Muscle of back (tissue), 11 donors: Measurements from ENCODE around the gene SFXN5. TPM values are rescaled to one million over a fixed set of nuclear protein-coding genes. Genes with fewer than 3 reads are reported as not detected.

ENCODE experiments used
- DNase-seq, 3 donors: peaks; one replicate each; pipeline versions ENCODE4 v3.0.0 to v3.0.0-alpha.2; 2013
- polyA plus RNA-seq, 10 donors: library from polyadenylated mRNA; unstranded; fragments of 120-200 nt; gene quantifications; one replicate each; pipeline ENCODE4 v1.2.1, GENCODE V29; 2013; ENCODE audit not compliant: insufficient read length in 10 of 10

The SFXN5 gene
- polyA plus RNA-seq, 10 donors = 4.8 to 7.8 (median 6.3) TPM

DNA sequence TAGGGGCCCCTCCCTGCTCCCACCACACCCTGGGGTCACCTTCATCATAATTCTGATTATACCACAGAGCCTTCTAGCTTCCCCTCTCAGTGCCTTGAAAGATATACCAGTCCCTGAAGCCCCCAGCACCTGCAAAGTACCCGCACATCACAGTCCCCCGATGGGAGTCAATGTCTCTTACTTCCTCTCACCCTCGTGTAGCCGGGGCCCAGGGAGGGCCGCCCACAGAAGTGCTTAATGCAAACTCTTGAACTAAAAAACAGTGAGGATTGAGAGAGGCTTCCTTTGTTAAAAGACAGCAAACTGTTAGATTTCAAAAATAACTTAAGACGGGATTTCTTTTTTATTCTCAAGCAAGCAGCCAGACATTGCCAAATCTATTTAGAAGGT is 76.5 kb downstream of the SFXN5 start:
- no peak for DNase-seq

DNA sequence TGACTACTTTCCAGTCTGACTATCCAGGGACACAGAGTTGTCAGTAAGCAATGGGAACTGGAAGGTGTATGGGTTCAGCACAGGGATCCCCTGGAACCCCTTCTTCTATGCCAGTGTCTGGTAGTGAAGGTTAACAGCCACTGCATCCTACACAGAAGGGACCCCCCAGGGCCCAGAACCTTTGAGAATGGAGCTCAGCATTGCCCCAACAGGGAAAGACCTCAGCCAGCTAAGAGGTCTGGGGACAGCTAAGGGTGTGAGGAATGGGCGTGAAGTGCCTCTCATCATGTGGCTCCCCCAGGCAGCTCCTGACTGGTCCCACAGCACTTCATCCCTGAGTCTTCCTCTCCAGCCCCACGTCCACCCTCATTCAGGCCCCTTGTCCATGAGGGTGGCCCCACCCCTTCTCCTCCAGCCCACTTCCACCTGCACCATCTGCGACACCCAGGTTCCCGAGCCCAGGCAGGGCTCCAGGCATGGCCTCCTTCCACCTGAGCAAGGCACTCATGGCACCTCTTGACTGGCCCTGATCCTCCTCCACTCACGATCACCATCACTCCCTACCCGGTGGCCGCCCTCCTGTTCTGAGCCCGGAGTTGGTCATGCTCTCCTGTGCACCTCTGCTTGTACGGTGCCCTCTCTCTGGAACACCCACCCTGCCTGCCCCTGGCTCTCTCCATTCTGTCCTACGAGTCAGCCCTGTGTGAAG is 77.1 kb downstream of the SFXN5 start:
- no peak for DNase-seq

DNA sequence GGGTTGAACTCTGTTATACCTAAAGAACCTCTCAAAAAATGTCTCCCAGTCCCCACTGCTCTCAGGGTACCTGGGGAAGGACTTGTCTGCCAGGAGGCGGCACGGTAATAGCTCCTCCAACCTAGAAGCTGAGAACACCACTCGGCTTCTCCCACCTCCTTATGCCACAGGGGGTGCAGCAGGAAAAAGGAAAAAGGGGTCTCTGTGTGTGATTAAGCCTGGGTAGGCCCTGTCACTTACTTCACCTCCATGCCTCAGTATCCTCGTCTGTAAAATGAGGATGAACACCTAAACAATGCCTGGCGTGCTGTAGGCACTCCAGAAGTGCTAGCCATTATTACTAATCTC is 77.6 kb downstream of the SFXN5 start:
- DNase-seq = no peak

DNA sequence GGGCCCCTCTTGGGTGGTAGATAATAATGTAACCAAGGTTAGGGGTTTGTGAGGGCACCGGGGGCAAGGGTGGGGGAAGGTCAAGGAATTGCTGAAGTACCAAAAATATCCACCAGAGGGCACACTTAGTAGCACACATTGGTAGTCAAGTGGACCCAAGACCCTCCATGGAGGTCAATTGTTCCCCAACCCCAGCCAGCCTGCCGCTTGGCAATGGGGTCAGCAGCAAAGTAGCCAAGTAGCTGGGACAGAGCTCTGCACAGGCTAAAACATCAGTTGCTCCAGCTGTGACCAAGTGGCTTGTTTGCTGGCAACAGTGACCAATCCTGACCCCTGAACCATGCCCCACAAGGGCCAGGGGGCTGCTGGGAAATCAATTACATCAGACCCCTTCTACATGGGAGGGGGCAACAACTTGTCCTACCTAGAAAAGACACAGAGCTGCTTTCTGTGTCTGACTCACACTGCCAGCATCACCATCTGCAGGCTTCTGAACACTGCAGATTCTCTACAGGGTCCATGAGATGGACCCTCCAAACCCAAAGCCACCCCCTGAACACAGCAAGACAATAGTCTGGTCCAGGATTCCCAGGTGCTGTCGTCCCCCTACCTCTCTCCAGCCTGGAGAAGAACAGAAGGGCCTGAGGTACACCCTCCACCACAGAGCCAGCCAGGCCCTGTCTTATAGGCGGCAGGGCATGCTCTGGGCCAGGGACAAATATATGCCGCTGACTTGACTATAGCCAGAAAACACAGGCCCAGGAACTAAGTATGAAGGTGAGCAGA is 78.2 kb downstream of the SFXN5 start:
- peak in 1 of 3 donors; percentile 43 for DNase-seq

DNA sequence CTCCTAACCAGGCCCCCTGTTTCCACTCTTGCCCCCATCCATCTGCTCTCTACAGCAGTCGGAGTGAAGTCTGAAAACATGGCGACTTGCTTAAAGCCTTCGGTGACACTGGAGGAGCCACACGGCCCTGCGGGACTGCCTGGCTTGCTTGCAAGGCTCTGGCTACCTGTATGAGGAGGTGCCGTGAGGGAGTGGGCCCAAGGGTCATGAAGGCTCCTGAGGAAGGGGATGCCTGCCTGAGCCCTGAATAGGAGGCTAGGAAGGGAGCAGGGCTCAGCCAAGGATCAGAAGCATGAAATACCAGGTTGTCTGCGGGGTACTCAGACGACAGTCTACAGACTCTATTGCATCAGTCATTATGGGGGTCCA is 78.8 kb downstream of the SFXN5 start:
- no peak for DNase-seq

DNA sequence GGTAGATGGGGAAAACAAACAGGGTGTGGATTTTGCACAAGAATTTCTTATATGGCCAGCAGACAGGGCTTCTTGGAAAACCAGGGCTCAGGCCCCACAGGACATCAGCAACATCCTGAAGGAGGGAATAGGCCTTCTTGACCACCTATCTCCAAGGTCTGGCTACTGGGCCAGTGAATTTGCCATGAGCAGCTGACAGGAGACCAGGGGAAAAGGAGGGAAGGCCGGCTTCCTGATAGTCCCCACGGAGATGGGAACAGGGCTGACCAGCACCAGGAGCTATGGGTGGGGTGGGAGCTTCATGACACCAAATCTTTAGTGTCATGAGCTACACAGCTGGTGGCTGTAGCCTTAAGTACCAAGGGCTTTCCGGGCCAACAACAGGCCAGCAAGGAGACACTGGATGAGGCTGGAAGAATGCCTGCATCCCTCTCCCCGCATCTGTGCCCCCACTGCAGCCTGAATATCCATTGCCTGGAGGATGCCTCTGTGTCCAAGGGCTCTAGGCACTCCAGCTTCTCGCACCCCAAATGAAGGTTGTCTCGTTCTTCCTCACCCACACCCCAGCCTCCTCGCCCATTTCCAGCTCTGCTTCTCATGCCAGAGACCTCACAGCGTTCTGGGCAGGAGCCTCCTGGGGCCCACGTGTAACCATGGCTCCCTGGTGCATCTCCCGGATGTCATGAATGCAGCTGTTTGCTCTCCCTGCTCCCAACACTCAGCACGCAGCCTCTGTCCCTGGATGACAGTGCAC is 79.4 kb downstream of the SFXN5 start:
- no peak for DNase-seq

DNA sequence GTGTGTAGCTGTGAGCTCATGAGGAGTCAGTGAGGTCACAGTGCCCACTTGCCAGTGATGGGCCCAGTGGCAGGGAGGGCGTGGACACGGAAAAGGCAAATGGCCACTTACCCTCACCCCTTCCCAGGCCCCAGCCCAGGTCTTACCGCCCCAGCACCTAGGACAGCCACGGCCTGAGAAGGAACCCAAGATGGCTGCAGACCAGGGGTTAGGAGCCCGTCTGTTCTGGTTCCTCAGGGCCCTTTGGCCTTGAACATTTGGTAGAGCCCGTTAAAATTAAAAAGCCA is 80.1 kb downstream of the SFXN5 start:
- no peak for DNase-seq

DNA sequence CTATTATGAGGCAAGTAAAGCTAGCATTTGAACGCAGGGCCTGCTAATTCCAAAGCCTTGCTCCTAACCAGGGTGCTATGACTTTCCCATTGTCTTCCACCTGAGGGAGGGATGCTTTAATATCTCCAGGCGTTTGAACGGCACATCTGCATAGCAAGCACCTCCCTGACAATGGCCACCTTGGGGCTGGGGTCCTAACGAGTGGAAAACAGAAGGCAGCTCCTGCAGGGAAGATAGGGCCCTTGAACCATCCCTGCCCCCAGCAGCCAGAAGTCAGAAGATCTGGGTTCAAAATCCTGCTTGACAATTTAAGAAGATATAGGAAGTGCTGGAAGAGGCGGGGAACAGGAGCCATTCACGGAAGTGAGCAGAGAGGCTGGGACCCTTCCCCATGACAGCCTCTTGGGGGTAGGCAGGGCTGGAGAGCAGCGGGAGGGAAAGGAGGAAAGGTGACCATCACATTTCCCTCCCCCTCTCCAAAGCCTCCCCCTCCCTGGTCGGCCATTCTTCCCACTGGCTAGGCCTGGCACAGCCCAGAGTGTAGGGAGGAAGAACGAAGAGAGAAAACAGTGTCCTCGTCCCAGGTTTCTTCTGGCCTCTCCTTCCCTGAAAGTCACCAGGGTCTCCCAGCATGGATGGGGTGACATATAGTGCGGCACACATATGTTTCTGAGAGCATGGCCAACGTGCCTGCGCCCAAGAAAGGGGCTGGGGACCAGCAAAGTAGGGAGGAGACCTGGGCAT is 80.6 kb downstream of the SFXN5 start:
- no peak for DNase-seq

DNA sequence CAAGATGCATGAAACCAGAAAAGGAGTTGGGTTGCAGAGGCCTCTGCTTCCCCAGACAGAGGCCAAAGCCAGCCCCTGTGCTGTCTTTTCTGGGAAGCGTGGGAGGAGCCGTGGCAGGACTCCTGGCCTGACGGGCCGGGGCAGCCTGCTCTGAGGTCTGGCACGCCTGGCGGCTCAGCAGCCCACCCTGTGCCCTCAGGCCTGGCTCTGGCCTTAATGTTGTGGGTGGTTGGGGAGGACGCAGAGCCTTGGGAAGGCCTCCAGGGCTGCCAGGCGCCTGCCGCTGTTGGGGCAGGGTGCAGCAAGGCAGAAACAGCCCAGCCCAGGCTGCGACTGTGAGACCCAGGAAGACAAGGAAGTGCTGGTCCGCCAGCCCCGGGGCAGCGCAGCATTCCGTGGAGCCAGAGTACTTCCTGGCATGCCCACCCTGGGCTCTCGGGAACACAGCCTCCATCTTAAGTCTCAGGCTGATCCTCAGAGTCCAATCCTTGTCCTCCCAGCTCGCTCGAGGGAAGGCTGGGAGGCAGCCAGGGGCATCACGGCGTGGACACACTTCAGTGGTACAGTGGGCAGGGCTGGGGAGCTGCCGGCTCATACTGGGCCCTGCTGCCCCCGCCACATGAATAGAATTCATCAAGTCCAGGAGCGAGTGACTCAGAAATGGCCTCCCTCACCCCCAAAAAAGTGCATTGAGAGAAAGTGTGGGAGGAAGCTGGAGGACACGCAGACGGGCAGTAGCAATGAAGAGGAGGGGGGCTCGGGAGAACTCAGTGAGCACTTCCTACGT is 81.5 kb downstream of the SFXN5 start:
- DNase-seq = peak in 2 of 3 donors; percentile 55 to 80

DNA sequence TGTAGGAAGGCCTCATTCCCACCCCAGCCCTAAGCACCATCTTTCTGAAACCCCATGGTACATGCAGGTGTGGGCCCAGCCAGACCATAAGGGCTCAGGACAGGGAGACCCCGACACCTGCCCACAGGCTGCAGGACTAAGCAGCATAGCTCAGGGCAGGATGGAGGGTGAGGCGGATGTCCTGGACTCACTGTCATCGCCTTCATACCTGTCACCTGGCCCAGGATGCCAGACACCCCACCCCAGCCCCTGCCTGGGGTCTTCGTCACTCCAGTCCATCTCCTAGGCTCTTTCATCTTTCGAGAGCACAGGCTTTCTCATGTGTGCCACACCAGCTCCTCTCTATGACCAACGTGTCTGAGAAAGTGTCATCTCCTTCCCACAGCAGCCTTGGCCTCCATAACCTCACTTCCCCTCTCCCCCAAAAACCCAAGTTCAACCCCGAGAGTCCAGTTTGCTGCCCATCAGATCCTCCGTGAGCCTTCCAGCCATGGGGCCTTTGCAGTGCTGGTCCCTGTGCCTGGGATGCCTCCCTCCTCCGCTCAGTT is 82.7 kb downstream of the SFXN5 start:
- no peak for DNase-seq

DNA sequence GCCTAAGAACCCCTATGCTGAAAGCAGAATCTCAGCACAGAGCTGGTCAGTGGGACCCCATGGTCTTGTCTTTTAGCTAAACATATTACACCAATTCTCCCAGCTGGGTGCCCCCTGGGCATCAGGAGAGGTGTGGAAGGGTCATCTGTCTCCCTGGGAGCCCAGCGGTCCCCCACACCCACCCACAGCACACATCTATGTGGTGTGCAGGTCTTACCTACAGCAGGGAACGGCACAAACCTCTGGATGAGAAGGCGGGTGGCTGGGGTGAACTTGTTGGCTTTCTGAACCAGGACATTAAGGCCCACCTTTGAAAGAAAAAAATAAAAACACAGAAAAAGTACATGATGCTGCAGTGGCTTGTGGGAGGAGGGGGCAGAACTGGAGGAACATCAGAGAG is 83.5 kb downstream of the SFXN5 start:
- no peak for DNase-seq

DNA sequence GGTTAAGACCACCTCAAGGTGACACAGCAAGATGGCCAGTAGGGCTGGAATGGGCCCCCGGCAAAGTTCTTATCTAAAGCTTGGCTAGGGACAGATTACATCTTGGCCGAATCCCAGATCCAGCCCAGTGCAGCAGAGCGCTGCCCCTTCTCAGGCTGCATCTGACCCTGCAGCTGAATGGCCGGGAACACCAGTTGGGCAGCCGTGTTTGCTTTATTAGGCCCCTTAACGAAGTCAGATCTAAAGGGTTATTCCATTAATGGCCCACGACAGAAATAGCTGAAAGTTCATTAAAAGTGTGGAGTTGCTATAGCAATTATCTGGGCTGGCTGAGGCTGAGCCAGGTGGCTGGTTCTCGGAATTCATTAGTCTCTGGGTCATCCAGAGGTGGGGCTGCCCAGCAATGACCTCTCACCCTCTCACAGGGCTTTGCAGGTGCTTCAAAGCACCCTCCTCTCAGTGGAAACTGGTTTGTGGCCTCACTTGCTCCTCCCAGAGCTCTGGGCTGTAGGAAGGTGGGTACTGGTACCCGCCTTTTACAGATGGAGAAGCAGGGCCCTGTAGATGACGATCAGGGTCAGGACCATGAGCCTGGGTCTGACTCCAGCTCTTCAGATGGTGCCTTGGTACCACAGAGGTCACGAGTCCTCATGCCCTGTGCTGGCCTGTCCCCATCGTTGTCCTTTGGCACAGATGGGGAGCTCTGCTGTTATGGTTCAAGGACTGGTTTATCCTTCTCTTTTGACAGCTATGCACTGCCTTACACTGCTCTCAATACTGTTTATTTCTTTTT is 85.4 kb downstream of the SFXN5 start:
- no peak for DNase-seq

DNA sequence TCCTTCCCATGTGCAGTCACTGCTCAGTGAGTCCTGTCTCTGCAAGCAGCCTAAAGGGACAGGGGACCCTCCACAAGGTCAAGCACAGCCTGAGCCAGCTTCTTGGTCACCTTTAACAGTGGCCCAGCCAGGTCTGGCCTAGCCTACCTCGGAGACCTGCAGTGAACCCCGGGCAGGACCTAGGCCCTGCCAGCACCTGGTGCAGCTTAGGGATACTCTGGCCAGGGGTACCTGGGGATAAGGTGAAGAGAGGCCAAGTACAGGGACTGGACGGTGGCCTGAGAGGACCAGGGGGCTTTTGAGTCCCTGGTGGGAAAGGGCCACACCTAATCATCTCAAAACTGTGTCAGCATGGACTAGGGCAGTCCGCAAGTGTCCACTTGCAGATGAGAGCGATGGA is 86.4 kb downstream of the SFXN5 start:
- no peak for DNase-seq

DNA sequence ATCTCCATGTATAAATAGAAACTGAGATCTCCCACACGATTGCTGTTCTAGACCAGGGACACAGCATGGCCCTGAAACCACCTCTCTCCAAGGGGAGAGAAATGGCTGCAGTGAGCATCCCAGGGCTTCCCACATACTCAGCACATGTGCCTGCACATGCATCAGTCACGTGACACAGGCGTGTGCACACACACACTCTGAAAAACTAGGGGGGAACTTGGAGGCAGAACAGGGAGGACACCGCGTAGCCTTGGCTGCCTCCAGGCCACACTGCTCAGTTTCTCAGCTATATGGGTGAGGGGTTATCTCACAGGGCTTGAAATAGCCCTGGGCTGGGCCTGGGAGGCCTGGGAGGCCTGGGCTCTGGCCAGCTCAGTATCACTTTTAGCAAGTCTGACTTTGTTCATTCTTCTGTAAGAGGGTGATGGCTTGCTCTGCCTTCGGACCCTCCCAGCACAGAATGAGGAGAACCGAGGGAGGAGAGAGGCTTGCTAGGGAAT is 87.3 kb downstream of the SFXN5 start:
- DNase-seq = peak in 2 of 3 donors; percentile 25 to 48

DNA sequence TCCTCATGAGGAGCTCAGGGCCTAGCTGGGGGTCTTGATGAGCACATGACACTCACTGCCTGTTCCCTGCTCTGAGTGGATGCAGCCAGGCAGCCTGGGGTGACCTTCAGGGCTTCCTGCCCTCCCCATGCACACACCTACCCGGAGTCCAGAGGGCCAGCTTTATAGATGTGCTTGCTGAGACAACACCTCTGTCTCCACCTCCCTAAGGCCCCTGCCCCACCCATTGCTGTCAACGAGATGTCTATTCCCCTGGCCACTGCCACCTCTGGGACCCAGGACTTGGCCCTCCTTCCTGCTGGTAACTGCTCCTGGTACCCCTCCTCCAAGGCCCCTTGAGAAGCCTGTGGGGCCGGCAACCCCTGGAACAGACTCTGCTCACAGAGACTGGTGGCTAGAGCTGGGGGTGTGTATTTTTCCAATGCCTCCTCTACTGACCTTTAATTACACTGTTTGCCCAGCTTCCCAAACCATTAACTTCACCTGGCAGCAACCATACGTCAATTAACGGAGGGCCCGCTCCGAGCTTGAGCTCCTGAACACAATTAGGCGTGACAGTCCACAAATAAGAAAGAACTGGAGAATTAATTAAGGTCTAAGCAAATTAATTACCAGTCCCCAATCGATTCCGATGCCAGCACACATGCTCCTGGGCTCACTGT is 87.9 kb downstream of the SFXN5 start:
- DNase-seq = no peak

DNA sequence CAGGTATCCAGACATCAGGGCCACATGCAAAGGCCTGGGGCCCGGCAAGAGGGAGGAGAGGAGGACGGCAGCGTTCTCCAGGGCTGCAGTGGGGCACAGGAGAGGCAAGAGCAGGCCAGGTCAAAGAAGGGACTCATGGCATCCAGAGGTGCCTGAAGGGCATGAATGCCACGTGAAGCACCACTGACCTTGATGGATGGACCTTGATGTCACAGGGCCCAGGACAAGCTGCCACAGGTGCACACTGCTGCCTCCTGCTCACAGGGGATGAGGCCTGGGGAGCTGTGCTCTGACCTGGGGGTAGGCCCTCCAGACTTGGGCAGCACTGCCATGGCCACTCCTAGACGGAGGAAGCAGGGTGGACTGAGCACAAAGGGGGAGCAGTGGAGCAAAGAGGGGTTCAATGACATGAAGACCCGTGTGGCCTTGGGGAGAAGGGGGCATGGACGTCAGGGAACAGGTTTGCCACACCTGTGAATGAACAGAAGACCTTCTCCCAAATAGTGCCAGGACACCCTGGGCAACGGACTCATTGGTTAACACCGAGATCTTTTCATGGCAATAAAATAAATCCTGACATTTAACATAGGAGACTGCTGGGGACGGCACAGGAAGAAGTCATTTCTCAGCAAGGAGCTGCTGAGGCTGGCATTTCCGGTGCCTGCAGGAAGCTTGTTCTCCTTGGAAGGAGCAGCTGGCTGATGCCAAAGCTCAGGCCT is 88.6 kb downstream of the SFXN5 start:
- DNase-seq = no peak

DNA sequence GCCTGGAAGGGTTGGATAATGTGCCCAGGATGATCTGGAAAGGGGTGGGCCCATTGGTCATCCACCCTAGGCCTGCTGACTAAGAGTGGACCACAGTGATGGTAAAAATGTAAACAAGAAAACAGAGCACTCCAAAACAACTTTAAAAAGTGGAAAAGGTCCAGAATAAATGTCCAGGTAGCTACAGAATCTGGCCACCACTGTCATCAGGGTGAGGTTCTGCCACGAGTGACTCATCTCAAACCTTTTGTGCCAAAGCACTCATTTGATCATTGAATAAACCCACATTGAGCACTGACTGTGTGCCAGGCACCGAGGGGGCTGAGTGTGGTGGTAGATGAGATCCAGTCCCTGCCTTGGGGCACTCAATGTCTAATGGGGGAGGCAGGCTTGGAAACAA is 89.3 kb downstream of the SFXN5 start:
- no peak for DNase-seq

DNA sequence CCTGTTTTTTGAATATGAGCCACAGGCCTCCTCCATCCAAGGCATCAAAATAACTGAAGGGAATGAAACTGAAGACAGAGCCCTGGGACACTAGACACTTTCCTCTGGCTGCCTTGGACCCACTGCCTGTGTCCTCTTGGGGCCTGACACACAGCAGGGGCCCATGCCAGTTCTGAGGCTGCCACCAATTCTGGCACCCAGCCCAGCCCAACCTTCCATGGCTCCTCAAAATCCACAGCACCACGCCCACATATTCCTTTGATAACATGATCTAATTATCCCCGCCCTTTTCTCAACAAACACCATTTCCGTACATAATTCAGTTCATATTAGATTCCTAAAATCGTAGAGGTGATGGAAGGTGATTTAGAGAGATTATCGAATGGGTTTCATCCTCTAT is 90.0 kb downstream of the SFXN5 start:
- no peak for DNase-seq
